Parathyroid adenoma (tissue), 2 donors: ENCODE data around the gene MPIG6B.

Experiments used
- H2AFZ ChIP-seq: fragments of 300-600 bp; sonication (generic); one replicate; pipeline ENCODE4 v1.7.0; 2017; ENCODE audit warnings: antibody characterized with exemption, mild to moderate bottlenecking
- H3K27ac ChIP-seq: fragments of 300-600 bp; sonication (generic); one replicate; pipeline ENCODE4 v1.7.0; 2017
- H3K27me3 ChIP-seq: fragments of 300-600 bp; sonication (generic); one replicate; pipeline ENCODE4 v1.7.0; 2017; ENCODE audit warnings: low read length; ENCODE audit not compliant: control insufficient read depth, insufficient read depth
- H3K36me3 ChIP-seq: fragments of 300-600 bp; sonication (generic); one replicate; pipeline ENCODE4 v1.7.0; 2017; ENCODE audit warnings: low read length; ENCODE audit not compliant: control insufficient read depth, insufficient read depth
- H3K4me1 ChIP-seq: fragments of 300-600 bp; sonication (generic); one replicate; pipeline ENCODE4 v1.7.0; 2017; ENCODE audit warnings: control low read depth
- H3K4me2 ChIP-seq: fragments of 300-600 bp; sonication (generic); one replicate; pipeline ENCODE4 v1.7.0; 2017; ENCODE audit warnings: low read length
- H3K4me3 ChIP-seq: fragments of 300-600 bp; sonication (generic); one replicate; pipeline ENCODE4 v1.7.0; 2017; ENCODE audit warnings: low read depth, low read length
- H3K79me2 ChIP-seq: fragments of 300-600 bp; sonication (generic); one replicate; pipeline ENCODE4 v1.7.0; 2017; ENCODE audit warnings: control low read depth
- H3K9ac ChIP-seq: fragments of 300-600 bp; sonication (generic); one replicate; pipeline ENCODE4 v1.7.0; 2017; ENCODE audit warnings: mild to moderate bottlenecking
- H3K9me3 ChIP-seq: fragments of 300-600 bp; sonication (generic); one replicate; pipeline ENCODE4 v1.7.0; 2017; ENCODE audit warnings: low read length; ENCODE audit not compliant: control insufficient read depth
- CTCF ChIP-seq: fragments of 300-600 bp; sonication (generic); IDR thresholded peaks from one replicate; pipeline ENCODE4 v1.7.0; 2017; ENCODE audit warnings: antibody characterized with exemption, mild to moderate bottlenecking
- donor health status: primary hyperparathyroidism.

Gene MPIG6B

GRCh38 chr6:31697555-31697954, 25.6 kb upstream of the MPIG6B start:
- Histone ChIP-seq H3K36me3 (no peaks in the 10 kb centered on the region), H3K4me1 (peaks cover 10% of the 10 kb centered on the region)

GRCh38 chr6:31700740-31701401, 22.3 kb upstream of the MPIG6B start:
- no peak overlapping the region for H2AFZ ChIP-seq
- H3K4me2 ChIP-seq: no peak overlapping the region
- no peaks in the 10 kb centered on the region for H3K27me3 ChIP-seq
- no peak overlapping the region for H3K9ac ChIP-seq
- H3K4me3 ChIP-seq: no peak overlapping the region
- TF ChIP-seq CTCF: no peak
- no peaks in the 10 kb centered on the region for H3K9me3 ChIP-seq
- no peak overlapping the region for H3K27ac ChIP-seq
- peaks cover 12% of the 10 kb centered on the region for H3K4me1 ChIP-seq
- H3K36me3 ChIP-seq: no peaks in the 10 kb centered on the region
- H3K79me2 ChIP-seq: peaks cover 11% of the 10 kb centered on the region

More at GRCh38 chr6:31697555-31697954, 25.6 kb upstream of the MPIG6B start:
- no peak overlapping the region for H3K27ac ChIP-seq
- H2AFZ ChIP-seq: no peak overlapping the region
- no peaks in the 10 kb centered on the region for H3K27me3 ChIP-seq
- no peaks in the 10 kb centered on the region for H3K9me3 ChIP-seq
- H3K4me3 ChIP-seq: no peak overlapping the region
- no peak for TF ChIP-seq CTCF
- peaks cover 9% of the 10 kb centered on the region for H3K79me2 ChIP-seq
- H3K4me2 ChIP-seq: no peak overlapping the region
- H3K9ac ChIP-seq: no peak overlapping the region

- peak overlapping the region; percentile 96 for H3K27ac ChIP-seq
- peak overlapping the region; percentile 88 for H3K4me3 ChIP-seq
- peak overlapping the region; percentile 96 for H2AFZ ChIP-seq
These were observed 21.3 kb upstream of the MPIG6B start for GRCh38 chr6:31701666-31702404.

GRCh38 chr6:31702405-31702818, 20.8 kb upstream of the MPIG6B start:
- peak overlapping the region; percentile 96 for H3K27ac ChIP-seq
- peak overlapping the region; percentile 96 for H2AFZ ChIP-seq
- peaks cover 12% of the 10 kb centered on the region for H3K4me1 ChIP-seq
- no peaks in the 10 kb centered on the region for H3K36me3 ChIP-seq
- H3K27me3 ChIP-seq: no peaks in the 10 kb centered on the region
- no peaks in the 10 kb centered on the region for H3K9me3 ChIP-seq
- H3K79me2 ChIP-seq: peaks cover 11% of the 10 kb centered on the region
- H3K4me3 ChIP-seq: peak overlapping the region; percentile 88
- peak overlapping the region; percentile 82 for H3K4me2 ChIP-seq
- peak overlapping the region; percentile 94 for H3K9ac ChIP-seq
- TF ChIP-seq CTCF: no peak

More at GRCh38 chr6:31701666-31702404, 21.3 kb upstream of the MPIG6B start:
- H3K27me3 ChIP-seq: no peaks in the 10 kb centered on the region
- peak overlapping the region; percentile 82 for H3K4me2 ChIP-seq
- TF ChIP-seq CTCF: no peak
- H3K9ac ChIP-seq: no peak overlapping the region
- H3K4me1 ChIP-seq: peaks cover 12% of the 10 kb centered on the region
- H3K79me2 ChIP-seq: peaks cover 11% of the 10 kb centered on the region
- H3K36me3 ChIP-seq: no peaks in the 10 kb centered on the region
- H3K9me3 ChIP-seq: no peaks in the 10 kb centered on the region
